ENCODE results near the gene RTP3. TPM values are rescaled to one million over a fixed set of nuclear protein-coding genes. Genes with fewer than 3 reads are reported as not detected.

RTP3 gene
- total RNA-seq, 1 donor from 2014 or later: not detected

GRCh38 chr3:46468753-46469600 lies 28.8 kb upstream of the RTP3 start:
- intact Hi-C loops (cut with DNase I): no loop called here
- no peak for DNase-seq (ENCODE audit: low spot score)

GRCh38 chr3:46469680-46470357 lies 28.0 kb upstream of the RTP3 start:
- intact Hi-C loops (cut with DNase I): no loop called here
- DNase-seq (ENCODE audit: low spot score): no peak

GRCh38 chr3:46470831-46471230 lies 26.9 kb upstream of the RTP3 start:
- intact Hi-C loops (cut with DNase I): no loop called here
- DNase-seq (ENCODE audit: low spot score): no peak

GRCh38 chr3:46471371-46471914 lies 26.3 kb upstream of the RTP3 start:
- no peak for DNase-seq (ENCODE audit: low spot score)
- intact Hi-C loops (cut with DNase I): no loop called here

GRCh38 chr3:46472736-46473135 lies 25.0 kb upstream of the RTP3 start:
- no peak for DNase-seq (ENCODE audit: low spot score)
- intact Hi-C loops (cut with DNase I): no loop called here

- no peak for DNase-seq (ENCODE audit: low spot score)
- intact Hi-C loops (cut with DNase I): no loop called here
Measured at GRCh38 chr3:46477145-46477544, 20.6 kb upstream of the RTP3 start.

- intact Hi-C loops (cut with DNase I): no loop called here
- no peak for DNase-seq (ENCODE audit: low spot score)
Measured at GRCh38 chr3:46477756-46478155, 20.0 kb upstream of the RTP3 start.

- intact Hi-C loops (cut with DNase I): no loop called here
- DNase-seq (ENCODE audit: low spot score): no peak
Measured at GRCh38 chr3:46478341-46478740, 19.4 kb upstream of the RTP3 start.

- DNase-seq (ENCODE audit: low spot score): no peak
- intact Hi-C loops (cut with DNase I): no loop called here
Measured at GRCh38 chr3:46479021-46479420, 18.8 kb upstream of the RTP3 start.

GRCh38 chr3:46479696-46480095 lies 18.1 kb upstream of the RTP3 start:
- intact Hi-C loops (cut with DNase I): no loop called here
- no peak for DNase-seq (ENCODE audit: low spot score)

GRCh38 chr3:46480491-46481195 lies 17.1 kb upstream of the RTP3 start:
- intact Hi-C loops (cut with DNase I): no loop called here
- no peak for DNase-seq (ENCODE audit: low spot score)

- DNase-seq (ENCODE audit: low spot score): no peak
- intact Hi-C loops (cut with DNase I): no loop called here
Measured at GRCh38 chr3:46481636-46482035, 16.1 kb upstream of the RTP3 start.

GRCh38 chr3:46482632-46483350 lies 15.0 kb upstream of the RTP3 start:
- intact Hi-C loops (cut with DNase I): no loop called here
- no peak for DNase-seq (ENCODE audit: low spot score)

- intact Hi-C loops (cut with DNase I): no loop called here
- DNase-seq (ENCODE audit: low spot score): no peak
Measured at GRCh38 chr3:46483825-46484224, 14.0 kb upstream of the RTP3 start.

- DNase-seq (ENCODE audit: low spot score): no peak
- intact Hi-C loops (cut with DNase I): no loop called here
Measured at GRCh38 chr3:46484388-46484787, 13.4 kb upstream of the RTP3 start.

GRCh38 chr3:46484911-46485778 lies 12.6 kb upstream of the RTP3 start:
- intact Hi-C loops (cut with DNase I): loop anchor here (5.0 kb wide), 1 partner anchor 72 kb away; no protein-coding TSS in a partner anchor
- no peak for DNase-seq (ENCODE audit: low spot score)

- intact Hi-C loops (cut with DNase I): loop anchor here (5.0 kb wide), 1 partner anchor 72 kb away; no protein-coding TSS in a partner anchor
- no peak for DNase-seq (ENCODE audit: low spot score)
Measured at GRCh38 chr3:46485779-46486175, 12.0 kb upstream of the RTP3 start.

- peak; percentile 94 for DNase-seq (ENCODE audit: low spot score)
- intact Hi-C loops (cut with DNase I): loop anchor here (2.0 to 5.0 kb wide), 2 partner anchors 68 to 142 kb away; no protein-coding TSS in a partner anchor
Measured at GRCh38 chr3:46488735-46489361, 8.9 kb upstream of the RTP3 start.

All from cardiac septum (tissue), 1 donor.